Thyroid gland (tissue), 4 donors: ENCODE data around the gene MN1.

Source experiments
- CTCF ChIP-seq, 6 experiments: fragments of 200-600 bp in 3 of 6; fragments of 450-650 bp in 3 of 6; sonication (generic) in 3 of 6; IDR thresholded peaks; one replicate each; pipeline ENCODE4 v1.5.1; 2016 to 2019; ENCODE audit warnings: antibody characterized with exemption in 6 of 6, mild to moderate bottlenecking in 2 of 6, inconsistent platforms in 1 of 6, moderate library complexity in 1 of 6
- POLR2A ChIP-seq, 2 donors: fragments of 450-650 bp; IDR thresholded peaks; one replicate each; pipeline ENCODE4 v1.6.1; 2017; ENCODE audit warnings: antibody characterized with exemption in 2 of 2, mild to moderate bottlenecking in 2 of 2, moderate library complexity in 1 of 2

GRCh38 chr22:27778294-27779090 lies 23.1 kb downstream of the MN1 start:
- TF ChIP-seq CTCF (IDR thresholded peaks at IDR 0.05) (no peak), POLR2A (IDR thresholded peaks at IDR 0.05) (no peak)
